ENCODE data around the gene MTARC2. TPM values are rescaled to one million over a fixed set of nuclear protein-coding genes. Genes with fewer than 3 reads are reported as not detected.

MTARC2 gene
- total RNA-seq, 3 donors from 2014 or later, result 26.7 to 41.8 (median 35.6) TPM

GRCh38 chr1:220747437-220748088 lies 559 bp upstream of the MTARC2 start:
- H3K36me3 ChIP-seq (ENCODE audit: low read depth), result no peaks in the 10 kb centered on the region
- peak overlapping the region; percentile 52 for H3K4me3 ChIP-seq
- H3K4me1 ChIP-seq (ENCODE audit: low read depth), result peaks cover 24% of the 10 kb centered on the region
- ATAC-seq (peak; percentile 34), DNase-seq (no peak)
- intact Hi-C loops (cut with DNase I, micrococcal nuclease), result no loop called here
- no peak for TF ChIP-seq CTCF (IDR thresholded peaks at IDR 0.05)
- no peaks in the 10 kb centered on the region for H3K9me3 ChIP-seq

DNA sequence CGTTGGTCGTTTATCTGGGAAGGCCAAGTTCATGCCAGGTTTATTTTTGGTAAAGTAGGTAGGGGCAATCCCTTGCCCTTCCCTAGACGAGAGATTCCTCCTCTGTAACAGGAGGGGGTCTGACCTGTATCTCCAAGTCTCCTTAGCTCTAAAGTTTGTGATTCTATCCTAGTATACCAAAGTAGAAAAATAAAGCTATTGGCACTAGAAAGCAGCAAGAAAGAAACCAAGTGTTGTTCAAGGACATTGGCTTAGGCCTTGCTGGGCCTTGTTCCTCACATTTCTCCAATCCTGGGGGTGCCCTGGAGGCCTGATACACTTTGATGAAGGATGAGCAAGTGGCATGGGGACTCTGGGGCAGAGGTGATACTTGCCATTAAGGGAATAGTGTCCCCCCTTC lies 814 bp downstream of the MTARC2 start:
- peaks cover 24% of the 10 kb centered on the region for H3K4me1 ChIP-seq (ENCODE audit: low read depth)
- H3K36me3 ChIP-seq (ENCODE audit: low read depth), result no peaks in the 10 kb centered on the region
- no peak for TF ChIP-seq CTCF (IDR thresholded peaks at IDR 0.05)
- no peaks in the 10 kb centered on the region for H3K9me3 ChIP-seq
- peak overlapping the region; percentile 52 for H3K4me3 ChIP-seq
- DNase-seq (no peak), ATAC-seq (no peak)
- intact Hi-C loops (cut with DNase I, micrococcal nuclease), result no loop called here

GRCh38 chr1:220750131-220750515 lies 2.0 kb downstream of the MTARC2 start:
- H3K36me3 ChIP-seq (ENCODE audit: low read depth), result no peaks in the 10 kb centered on the region
- no peak for TF ChIP-seq CTCF (IDR thresholded peaks at IDR 0.05)
- intact Hi-C loops (cut with DNase I, micrococcal nuclease), result no loop called here
- DNase-seq (no peak), ATAC-seq (no peak)
- H3K4me1 ChIP-seq (ENCODE audit: low read depth), result peaks cover 24% of the 10 kb centered on the region
- no peak overlapping the region for H3K4me3 ChIP-seq
- H3K9me3 ChIP-seq, result no peaks in the 10 kb centered on the region

DNA sequence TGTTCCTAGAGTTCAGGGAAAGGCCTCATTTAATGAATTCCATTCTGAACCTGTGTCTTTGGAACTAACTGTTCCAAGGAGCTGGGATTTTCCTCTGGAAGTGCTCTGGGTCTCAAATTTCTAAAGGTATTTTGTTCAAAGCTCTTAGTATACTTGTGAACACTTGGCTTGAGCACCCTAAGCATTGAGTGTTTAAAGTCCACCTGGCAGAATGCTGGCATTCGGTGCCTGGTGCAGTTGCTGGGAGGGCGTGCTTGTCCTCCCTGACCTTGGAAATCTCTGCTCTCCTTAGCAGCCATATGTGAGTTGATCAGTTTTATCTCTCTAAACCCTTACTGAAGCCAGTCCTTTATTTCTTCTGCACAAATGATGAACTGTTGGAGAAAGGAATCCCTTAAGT lies 3.0 kb downstream of the MTARC2 start:
- no peaks in the 10 kb centered on the region for H3K36me3 ChIP-seq (ENCODE audit: low read depth)
- no peaks in the 10 kb centered on the region for H3K9me3 ChIP-seq
- DNase-seq (peak in 2 of 3 donors; percentile 45 to 64), ATAC-seq (peak; percentile 31)
- intact Hi-C loops (cut with DNase I, micrococcal nuclease), result no loop called here
- H3K4me3 ChIP-seq, result no peak overlapping the region
- TF ChIP-seq CTCF (IDR thresholded peaks at IDR 0.05), result no peak
- H3K4me1 ChIP-seq (ENCODE audit: low read depth), result peaks cover 24% of the 10 kb centered on the region

DNA sequence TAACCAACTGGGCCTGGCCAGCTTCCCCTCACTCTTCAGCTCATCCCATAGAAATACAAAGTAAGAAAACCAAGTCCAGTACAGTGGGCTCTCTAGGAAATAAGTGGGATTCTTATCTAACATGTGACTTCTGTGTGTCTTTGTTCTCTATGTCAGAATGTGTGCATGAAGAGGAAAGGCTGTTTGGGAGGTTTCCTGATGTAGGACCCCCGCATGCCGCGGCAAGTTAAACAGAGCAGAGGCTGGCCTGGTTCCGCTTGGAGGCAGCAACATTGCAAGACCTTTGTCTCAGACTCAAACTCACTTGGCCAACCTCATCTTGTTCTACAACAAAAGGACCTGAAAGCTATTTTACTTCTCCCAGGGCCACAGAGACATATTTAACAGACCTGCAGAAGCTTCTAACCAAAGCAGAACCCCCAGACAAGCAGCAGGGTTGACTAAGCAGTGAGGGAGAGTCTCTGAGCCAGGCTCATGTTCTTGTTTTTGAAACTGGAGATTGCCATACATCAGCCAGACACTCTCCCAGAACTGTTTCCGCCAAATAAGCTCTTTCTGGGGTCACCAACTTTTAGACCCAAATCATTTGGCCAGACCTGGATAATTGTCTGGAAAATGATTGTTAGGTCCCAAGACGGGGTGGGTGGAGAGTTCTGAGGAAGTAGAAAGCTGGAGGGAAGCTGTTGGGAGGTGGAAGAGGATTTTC lies 6.2 kb downstream of the MTARC2 start:
- H3K36me3 ChIP-seq (ENCODE audit: low read depth), result no peaks in the 10 kb centered on the region
- H3K4me3 ChIP-seq, result no peak overlapping the region
- H3K4me1 ChIP-seq (ENCODE audit: low read depth), result peaks cover 22% of the 10 kb centered on the region
- DNase-seq, result no peak
- intact Hi-C loops (cut with DNase I, micrococcal nuclease), result no loop called here
- H3K9me3 ChIP-seq, result no peaks in the 10 kb centered on the region
- ATAC-seq, result no peak
- no peak for TF ChIP-seq CTCF (IDR thresholded peaks at IDR 0.05)
